Measurements from ENCODE around the gene NEO1. TPM values are rescaled to one million over a fixed set of nuclear protein-coding genes. Genes with fewer than 3 reads are reported as not detected.

The NEO1 gene
- polyA plus RNA-seq, 2 of the 4 experiments (the other 2 are of a cell fraction) = 29.1 to 30.3 TPM

- no peak for TF ChIP-seq PBX3 (IDR thresholded peaks at IDR 0.05)
- TF ChIP-seq CHD4 (IDR thresholded peaks at IDR 0.05; ENCODE audit: borderline replicate concordance) = no peak
- no peak for TF ChIP-seq RCOR1 (IDR thresholded peaks at IDR 0.05; ENCODE audit: low read depth, low read length)
- no peak for TF ChIP-seq RARB (CRISPR knock-in tag; IDR thresholded peaks at IDR 0.05)
Measured at GRCh38 chr15:73024168-73024567, 28.1 kb upstream of the NEO1 start (continued).

DNA sequence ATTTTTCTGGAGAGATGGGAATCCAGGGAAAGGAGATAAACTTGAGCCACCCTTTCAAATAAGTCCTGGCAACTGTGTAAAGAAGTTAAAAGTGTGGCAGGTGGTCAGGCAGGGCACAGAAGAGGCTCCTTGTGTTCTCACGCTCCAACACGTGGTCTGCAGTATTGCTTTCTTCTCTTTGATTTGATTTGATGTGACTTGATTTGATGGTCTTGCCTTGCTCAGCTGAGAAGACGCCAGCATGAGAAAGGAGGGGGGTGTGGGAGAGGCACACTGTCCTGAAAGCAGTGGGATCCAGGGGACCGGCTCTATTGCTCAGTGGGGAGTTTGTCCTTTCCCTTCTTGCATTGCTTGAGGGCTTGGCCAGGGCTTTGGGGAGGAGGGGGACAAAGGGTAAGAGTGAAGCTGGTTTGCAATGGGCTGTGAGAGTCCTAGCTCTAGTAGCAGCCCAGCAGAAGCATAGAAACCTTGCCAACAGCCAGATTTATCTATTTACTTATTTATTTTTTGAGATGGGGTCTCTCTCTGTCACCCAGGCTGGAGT lies 25.7 kb upstream of the NEO1 start:
- CTCF ChIA-PET = interaction anchor here (2.2 kb wide), 1 partner anchor 8 kb away, joined by 8 read pairs; no protein-coding TSS in a partner anchor
- TF ChIP-seq MAZ (IDR thresholded peaks at IDR 0.05; ENCODE audit: borderline replicate concordance, low read depth, low read length) = no peak
- no peak for TF ChIP-seq FOSL2 (IDR thresholded peaks at IDR 0.05)
- TF ChIP-seq FOSL2 (CRISPR knock-in tag; IDR thresholded peaks at IDR 0.05) = no peak
- no peak for TF ChIP-seq RCOR1 (IDR thresholded peaks at IDR 0.05; ENCODE audit: low read depth, low read length)
- TF ChIP-seq REST (IDR thresholded peaks at IDR 0.05) = no peak
- TF ChIP-seq ELK1 (IDR thresholded peaks at IDR 0.05; ENCODE audit: low read depth, low read length) = no peak
- TF ChIP-seq MAFK (IDR thresholded peaks at IDR 0.05; ENCODE audit: partially characterized antibody) = no peak
- no peak overlapping the region for H3K4me2 ChIP-seq
- ATAC-seq (no peak), DNase-seq (ENCODE audit: low read depth in 1 of 2, low spot score in 1 of 2) (no peak), FAIRE-seq (no peak)
- POLR2A ChIA-PET = interaction anchor here (0.7 kb wide), 1 partner anchor 17 kb away, joined by 8 read pairs; no protein-coding TSS in a partner anchor
- no peak overlapping the region for H3K27ac ChIP-seq
- 25% methylated on average over 4 of the region's 4 CpGs for WGBS (ENCODE audit: missing lambda C conversion rate)
- no peaks in the 10 kb centered on the region for H3K9me3 ChIP-seq
- H3K4me3 ChIP-seq = no peak overlapping the region
- no peaks in the 10 kb centered on the region for H3K4me1 ChIP-seq

DNA sequence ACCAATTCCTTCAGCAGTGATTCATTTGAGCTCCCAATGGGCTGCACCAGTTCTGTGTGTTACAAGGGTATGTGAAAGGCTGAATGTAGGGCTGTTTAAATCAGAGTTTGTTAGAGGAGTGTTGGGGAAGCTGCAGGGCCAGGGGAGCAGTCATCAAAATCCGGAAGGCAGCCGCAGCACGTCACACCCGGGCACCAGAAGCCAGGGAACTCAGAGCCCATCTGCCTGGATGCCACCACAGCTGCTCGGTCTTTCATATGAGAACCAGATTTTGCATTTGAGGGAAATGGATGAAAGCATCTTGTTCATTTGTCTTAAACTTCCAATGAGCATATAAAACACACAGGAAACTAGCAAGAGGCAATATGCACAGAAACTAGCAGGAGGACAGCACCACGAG lies 24.2 kb upstream of the NEO1 start:
- DNase-seq (ENCODE audit: low read depth in 1 of 2, low spot score in 1 of 2) (no peak), FAIRE-seq (no peak), ATAC-seq (no peak)
- no peaks in the 10 kb centered on the region for H3K9me3 ChIP-seq
- no peak for TF ChIP-seq NR3C1 (IDR thresholded peaks at IDR 0.05)
- TF ChIP-seq JUNB (IDR thresholded peaks at IDR 0.05) = no peak
- TF ChIP-seq PHF8 (IDR thresholded peaks at IDR 0.05; ENCODE audit: borderline replicate concordance, low read depth) = no peak
- TF ChIP-seq SREBF2 (IDR thresholded peaks at IDR 0.05) = no peak
- TF ChIP-seq ZC3H11A (IDR thresholded peaks at IDR 0.05) = no peak
- TF ChIP-seq ZSCAN20 (CRISPR knock-in tag; IDR thresholded peaks at IDR 0.05) = no peak
- TF ChIP-seq BCL3 (IDR thresholded peaks at IDR 0.05) = no peak
- no peak for TF ChIP-seq KDM1A (IDR thresholded peaks at IDR 0.05; ENCODE audit: low read depth)
- TF ChIP-seq EP300 (IDR thresholded peaks at IDR 0.05) = no peak
- no peak for TF ChIP-seq POLR2AphosphoS2 (conservative IDR thresholded peaks at IDR 0.05; ENCODE audit: low read length)
- no peak for TF ChIP-seq ZNF302 (CRISPR knock-in tag; IDR thresholded peaks at IDR 0.05)
- no peak overlapping the region for H3K4me2 ChIP-seq
- POLR2A ChIA-PET = no interaction called here
- H3K4me1 ChIP-seq = no peaks in the 10 kb centered on the region
- 65% methylated on average over 6 of the region's 6 CpGs for WGBS (ENCODE audit: missing lambda C conversion rate)
- no peak overlapping the region for H3K27ac ChIP-seq
- CTCF ChIA-PET = interaction anchor here (1.1 to 2.2 kb wide), 3 partner anchors 8 to 11 kb away, joined by 3 to 8 read pairs (median 5); no protein-coding TSS in a partner anchor
- H3K4me3 ChIP-seq = no peak overlapping the region
